ENCODE results near the gene RNF215. TPM values are rescaled to one million over a fixed set of nuclear protein-coding genes. Genes with fewer than 3 reads are reported as not detected.

The RNF215 gene
- total RNA-seq, 3 donors from 2014 or later (not counting 1 experiment from before 2014, with no cell fraction given): 7.5 to 9.8 (median 9.5) TPM

GRCh38 chr22:30375312-30375849, 11.8 kb downstream of the RNF215 start:
- no peaks in the 10 kb centered on the region for H3K27me3 ChIP-seq (ENCODE audit: control insufficient read depth, insufficient read depth, low read length)
- TF ChIP-seq CTCF (IDR thresholded peaks at IDR 0.05): no peak
- WGBS (ENCODE audit: insufficient coverage): 93% methylated on average over 13 of the region's 13 CpGs
- H3K4me1 Mint-ChIP-seq: no peaks in the 10 kb centered on the region
- peaks cover 2% of the 10 kb centered on the region for H3K4me1 ChIP-seq (ENCODE audit: control insufficient read depth, insufficient read depth, low read length)
- no peaks in the 10 kb centered on the region for H3K36me3 Mint-ChIP-seq
- DNase-seq (no peak), ATAC-seq (no peak)
- H3K27ac ChIP-seq (ENCODE audit: low read length): no peak overlapping the region
- intact Hi-C loops (cut with micrococcal nuclease): no loop called here
- no peak overlapping the region for H3K4me3 ChIP-seq (ENCODE audit: low read length)
- H3K27ac Mint-ChIP-seq: no peak overlapping the region
- no peaks in the 10 kb centered on the region for H3K9me3 ChIP-seq (ENCODE audit: control insufficient read depth, insufficient read depth, low read length)
- H3K4me3 Mint-ChIP-seq: no peak overlapping the region
- H3K27me3 Mint-ChIP-seq (ENCODE audit: low read depth in 2 of 2): no peaks in the 10 kb centered on the region
- H3K36me3 ChIP-seq (ENCODE audit: control insufficient read depth, insufficient read depth, low read length): no peaks in the 10 kb centered on the region
- H3K9me3 Mint-ChIP-seq: no peaks in the 10 kb centered on the region

GRCh38 chr22:30373331-30374325, 13.6 kb downstream of the RNF215 start:
- DNase-seq (no peak), ATAC-seq (no peak)
- Histone ChIP-seq H3K9me3 (ENCODE audit: control insufficient read depth, insufficient read depth, low read length) (no peaks in the 10 kb centered on the region), H3K27me3 (ENCODE audit: control insufficient read depth, insufficient read depth, low read length) (no peaks in the 10 kb centered on the region), H3K4me1 (ENCODE audit: control insufficient read depth, insufficient read depth, low read length) (peaks cover 2% of the 10 kb centered on the region), H3K4me3 (ENCODE audit: low read length) (no peak overlapping the region), H3K27ac (ENCODE audit: low read length) (no peak overlapping the region), H3K36me3 (ENCODE audit: control insufficient read depth, insufficient read depth, low read length) (no peaks in the 10 kb centered on the region)
- intact Hi-C loops (cut with micrococcal nuclease): no loop called here
- TF ChIP-seq CTCF (IDR thresholded peaks at IDR 0.05): no peak
- H3K36me3 Mint-ChIP-seq: no peaks in the 10 kb centered on the region
- H3K27ac Mint-ChIP-seq: no peak overlapping the region
- no peaks in the 10 kb centered on the region for H3K9me3 Mint-ChIP-seq
- H3K27me3 Mint-ChIP-seq (ENCODE audit: low read depth in 2 of 2): no peaks in the 10 kb centered on the region
- no peak overlapping the region for H3K4me3 Mint-ChIP-seq
- 94% methylated on average over 33 of the region's 33 CpGs for WGBS (ENCODE audit: insufficient coverage)
- no peaks in the 10 kb centered on the region for H3K4me1 Mint-ChIP-seq

- Mint-ChIP-seq H3K27ac (no peak overlapping the region), H3K4me3 (no peak overlapping the region), H3K36me3 (no peaks in the 10 kb centered on the region), H3K4me1 (no peaks in the 10 kb centered on the region), H3K27me3 (ENCODE audit: low read depth in 2 of 2) (no peaks in the 10 kb centered on the region), H3K9me3 (no peaks in the 10 kb centered on the region)
- H3K27me3 ChIP-seq (ENCODE audit: control insufficient read depth, insufficient read depth, low read length): no peaks in the 10 kb centered on the region
- intact Hi-C loops (cut with micrococcal nuclease): no loop called here
- TF ChIP-seq CTCF (IDR thresholded peaks at IDR 0.05): no peak
- peaks cover 2% of the 10 kb centered on the region for H3K4me1 ChIP-seq (ENCODE audit: control insufficient read depth, insufficient read depth, low read length)
- H3K27ac ChIP-seq (ENCODE audit: low read length): no peak overlapping the region
- DNase-seq (no peak), ATAC-seq (peak in 1 of 3 donors; percentile 49)
- H3K4me3 ChIP-seq (ENCODE audit: low read length): no peak overlapping the region
- H3K36me3 ChIP-seq (ENCODE audit: control insufficient read depth, insufficient read depth, low read length): no peaks in the 10 kb centered on the region
- no peaks in the 10 kb centered on the region for H3K9me3 ChIP-seq (ENCODE audit: control insufficient read depth, insufficient read depth, low read length)
- 84% methylated on average over 8 of the region's 8 CpGs for WGBS (ENCODE audit: insufficient coverage)
Observed at GRCh38 chr22:30372915-30373314, 14.3 kb downstream of the RNF215 start.
